ENCODE measurements around the gene EIF4E1B.

- TF ChIP-seq, protein P1, sequence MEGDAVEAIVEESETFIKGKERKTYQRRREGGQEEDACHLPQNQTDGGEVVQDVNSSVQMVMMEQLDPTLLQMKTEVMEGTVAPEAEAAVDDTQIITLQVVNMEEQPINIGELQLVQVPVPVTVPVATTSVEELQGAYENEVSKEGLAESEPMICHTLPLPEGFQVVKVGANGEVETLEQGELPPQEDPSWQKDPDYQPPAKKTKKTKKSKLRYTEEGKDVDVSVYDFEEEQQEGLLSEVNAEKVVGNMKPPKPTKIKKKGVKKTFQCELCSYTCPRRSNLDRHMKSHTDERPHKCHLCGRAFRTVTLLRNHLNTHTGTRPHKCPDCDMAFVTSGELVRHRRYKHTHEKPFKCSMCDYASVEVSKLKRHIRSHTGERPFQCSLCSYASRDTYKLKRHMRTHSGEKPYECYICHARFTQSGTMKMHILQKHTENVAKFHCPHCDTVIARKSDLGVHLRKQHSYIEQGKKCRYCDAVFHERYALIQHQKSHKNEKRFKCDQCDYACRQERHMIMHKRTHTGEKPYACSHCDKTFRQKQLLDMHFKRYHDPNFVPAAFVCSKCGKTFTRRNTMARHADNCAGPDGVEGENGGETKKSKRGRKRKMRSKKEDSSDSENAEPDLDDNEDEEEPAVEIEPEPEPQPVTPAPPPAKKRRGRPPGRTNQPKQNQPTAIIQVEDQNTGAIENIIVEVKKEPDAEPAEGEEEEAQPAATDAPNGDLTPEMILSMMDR (conservative IDR thresholded peaks at IDR 0.05 in 1 of 2, IDR thresholded peaks at IDR 0.05 in 1 of 2; ENCODE audit: low read depth in 1 of 2, low read length in 2 of 2), result no peak
- TF ChIP-seq EZH2 (IDR thresholded peaks at IDR 0.05; ENCODE audit: low read length, missing control alignments), result no peak
These were observed 2.9 kb upstream of the EIF4E1B start for GRCh38 chr5:176627582-176627981.
